HL-60/S4 (cell line): ENCODE results near the gene SETD1B.

ENCODE experiments used
- in situ Hi-C: fragments of 300-500 bp; cut with MboI; formaldehyde crosslinking; loops from 2 replicates; pipeline ENCODE4 v1.14.3; 2022; ENCODE audit warnings: low sequenced_read_pairs

Gene SETD1B

GRCh38 chr12:121822393-121823100 is 18.7 kb downstream of the SETD1B start:
- in situ Hi-C loops, result no loop called here

DNA sequence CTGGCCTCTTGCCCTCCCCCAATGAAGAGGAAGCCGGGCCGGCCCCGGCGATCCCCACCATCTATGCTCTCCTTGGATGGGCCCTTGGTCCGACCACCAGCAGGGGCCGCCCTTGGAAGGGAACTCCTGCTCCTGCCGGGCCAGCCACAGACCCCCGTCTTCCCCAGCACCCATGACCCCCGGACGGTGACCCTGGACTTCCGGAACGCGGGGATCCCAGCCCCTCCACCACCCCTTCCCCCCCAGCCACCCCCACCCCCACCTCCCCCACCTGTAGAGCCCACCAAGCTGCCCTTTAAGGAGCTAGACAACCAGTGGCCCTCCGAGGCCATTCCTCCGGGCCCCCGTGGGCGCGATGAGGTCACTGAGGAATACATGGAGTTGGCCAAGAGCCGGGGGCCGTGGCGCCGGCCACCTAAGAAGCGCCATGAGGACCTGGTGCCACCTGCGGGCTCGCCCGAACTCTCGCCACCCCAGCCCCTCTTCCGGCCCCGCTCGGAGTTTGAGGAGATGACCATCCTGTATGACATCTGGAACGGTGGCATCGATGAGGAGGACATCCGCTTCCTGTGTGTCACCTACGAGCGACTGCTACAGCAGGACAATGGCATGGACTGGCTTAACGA is 19.4 kb downstream of the SETD1B start:
- in situ Hi-C loops, result no loop called here

- in situ Hi-C loops, result no loop called here
Observed at GRCh38 chr12:121823727-121824115, 19.9 kb downstream of the SETD1B start.

GRCh38 chr12:121825041-121825523 is 21.3 kb downstream of the SETD1B start:
- in situ Hi-C loops, result no loop called here

GRCh38 chr12:121826318-121827150 is 22.7 kb downstream of the SETD1B start:
- in situ Hi-C loops, result no loop called here

DNA sequence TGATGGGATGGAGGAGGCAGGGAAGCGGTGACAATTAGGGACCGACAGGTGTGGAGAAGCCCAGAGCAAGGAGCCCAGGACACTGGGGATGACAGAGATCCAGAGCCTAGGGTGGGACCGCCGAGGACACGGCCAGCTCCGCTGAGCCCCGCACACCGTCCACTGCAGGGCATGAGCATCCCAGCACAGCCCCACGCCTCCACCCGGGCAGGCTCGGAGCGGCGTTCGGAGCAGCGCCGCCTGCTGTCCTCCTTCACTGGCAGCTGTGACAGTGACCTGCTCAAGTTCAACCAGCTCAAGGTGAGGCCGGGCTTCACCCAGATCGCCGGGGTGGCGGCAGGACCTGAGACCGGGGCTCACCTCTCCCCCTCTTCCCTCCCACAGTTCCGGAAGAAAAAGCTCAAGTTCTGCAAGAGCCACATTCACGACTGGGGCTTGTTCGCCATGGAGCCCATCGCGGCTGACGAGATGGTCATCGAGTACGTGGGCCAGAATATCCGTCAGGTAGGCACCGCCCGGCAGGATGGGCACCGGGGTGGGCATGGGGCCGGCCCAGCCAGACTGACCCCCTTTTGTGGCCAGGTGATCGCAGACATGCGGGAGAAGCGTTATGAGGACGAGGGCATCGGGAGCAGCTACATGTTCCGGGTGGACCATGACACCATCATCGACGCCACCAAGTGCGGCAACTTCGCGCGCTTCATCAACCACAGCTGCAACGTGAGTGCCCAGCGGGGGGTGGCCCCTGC is 23.7 kb downstream of the SETD1B start:
- in situ Hi-C loops, result no loop called here

- in situ Hi-C loops, result no loop called here
Observed at GRCh38 chr12:121828306-121828705, 24.5 kb downstream of the SETD1B start.

- in situ Hi-C loops, result no loop called here
Observed at GRCh38 chr12:121828826-121829225, 25.0 kb downstream of the SETD1B start.

DNA sequence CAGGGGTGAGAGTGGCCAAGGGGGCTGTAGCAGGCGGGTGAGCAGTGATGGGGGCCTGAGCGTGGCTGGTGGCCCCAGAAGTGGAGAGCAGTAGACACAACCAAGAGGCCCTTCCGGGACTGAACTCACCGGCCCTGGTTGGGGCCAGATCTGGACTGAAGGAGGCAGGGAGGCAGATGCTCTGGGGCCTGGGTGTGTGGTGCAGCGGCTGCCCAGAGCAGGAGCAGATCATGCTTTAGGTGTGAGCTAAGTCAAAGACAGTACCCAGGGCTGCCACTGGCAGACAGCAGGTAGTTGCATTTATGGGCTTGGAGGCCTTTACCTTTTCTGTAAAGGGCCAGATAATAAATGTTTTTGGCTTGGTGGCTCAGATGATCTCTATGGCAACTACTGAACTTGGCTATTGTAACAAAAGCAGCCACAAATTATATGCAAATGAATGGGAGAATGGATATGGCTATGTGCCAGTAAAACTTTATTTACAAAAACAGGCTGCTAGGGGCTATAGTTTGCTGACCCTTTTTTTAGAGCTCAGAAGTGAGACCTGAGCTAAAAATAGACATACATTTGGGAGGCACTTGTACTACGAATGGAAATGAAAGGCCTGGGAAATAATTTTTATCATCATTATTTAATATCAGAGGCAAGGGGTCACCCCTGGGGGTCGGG is 25.6 kb downstream of the SETD1B start:
- in situ Hi-C loops, result no loop called here

DNA sequence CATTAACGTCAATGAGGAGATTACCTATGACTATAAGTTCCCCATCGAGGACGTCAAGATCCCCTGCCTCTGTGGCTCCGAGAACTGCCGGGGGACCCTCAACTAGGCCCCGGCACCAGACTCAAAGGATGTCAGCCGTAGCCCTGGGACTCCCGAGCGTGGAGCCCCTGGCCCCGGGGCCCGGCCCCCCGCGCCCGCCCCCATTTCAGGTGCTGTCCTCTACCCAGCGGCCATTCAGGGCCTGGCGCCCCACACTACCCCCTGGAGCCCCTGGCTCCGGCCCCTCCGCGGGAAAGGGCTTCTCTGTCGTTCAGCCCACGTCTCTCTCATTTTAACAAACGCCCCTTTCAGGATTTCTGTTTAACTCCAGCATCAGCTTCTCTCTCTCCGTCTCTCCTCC is 26.3 kb downstream of the SETD1B start:
- in situ Hi-C loops, result no loop called here

GRCh38 chr12:121830588-121831265 is 26.9 kb downstream of the SETD1B start:
- in situ Hi-C loops, result no loop called here

DNA sequence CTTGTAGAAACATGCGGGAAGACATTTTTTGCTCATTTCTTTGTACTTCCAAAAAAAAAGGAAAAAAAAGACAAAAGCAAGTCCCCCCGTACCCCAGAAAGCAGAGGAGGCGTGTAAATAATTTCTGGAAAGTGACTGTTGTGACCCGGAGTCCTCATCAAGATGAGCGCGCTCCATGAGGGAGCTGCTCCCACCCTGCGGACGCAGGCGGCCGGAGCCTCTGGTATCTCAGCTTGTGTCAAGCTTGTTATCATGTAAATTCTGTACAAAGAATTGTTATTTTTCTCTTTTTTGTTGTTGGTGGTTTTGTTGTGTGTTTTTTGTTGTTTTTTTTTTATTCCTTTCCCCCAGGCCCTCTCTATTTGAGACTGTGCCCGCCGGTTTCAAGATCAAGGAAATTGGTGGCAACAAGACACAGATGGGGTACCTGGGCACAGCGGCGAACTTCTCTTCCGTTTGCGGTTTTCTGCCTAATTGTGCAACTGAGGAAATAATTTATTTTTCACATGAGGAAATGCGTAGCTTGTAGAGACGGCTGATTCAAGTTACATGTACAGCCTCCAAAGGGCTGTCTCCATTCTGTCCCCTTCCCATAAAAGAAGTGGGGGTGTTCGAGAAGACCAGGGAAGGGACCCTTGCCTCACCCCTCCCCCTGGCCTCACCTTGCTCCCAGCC is 27.9 kb downstream of the SETD1B start:
- in situ Hi-C loops, result no loop called here

- in situ Hi-C loops, result no loop called here
Observed at GRCh38 chr12:121837680-121838079, 33.9 kb downstream of the SETD1B start.

DNA sequence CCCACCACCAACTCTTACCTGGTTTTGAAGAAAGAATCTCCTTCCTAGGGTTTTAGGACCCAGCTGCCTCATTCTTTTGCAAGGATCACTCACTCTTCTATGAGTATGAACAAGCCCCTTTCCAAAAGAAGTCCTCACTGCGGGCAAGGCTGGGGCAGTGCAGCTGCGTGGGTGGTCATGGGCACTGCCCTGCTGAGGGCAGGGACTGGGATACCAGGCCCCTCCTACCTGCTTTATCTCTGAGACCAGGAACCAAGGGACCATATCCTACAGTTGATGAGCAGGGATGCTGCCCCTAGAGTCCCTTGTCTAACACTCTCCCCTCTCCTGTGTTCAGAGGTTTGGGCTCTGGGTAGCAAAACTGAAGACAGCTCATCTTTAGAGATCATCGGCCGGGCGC is 34.3 kb downstream of the SETD1B start:
- in situ Hi-C loops, result no loop called here

DNA sequence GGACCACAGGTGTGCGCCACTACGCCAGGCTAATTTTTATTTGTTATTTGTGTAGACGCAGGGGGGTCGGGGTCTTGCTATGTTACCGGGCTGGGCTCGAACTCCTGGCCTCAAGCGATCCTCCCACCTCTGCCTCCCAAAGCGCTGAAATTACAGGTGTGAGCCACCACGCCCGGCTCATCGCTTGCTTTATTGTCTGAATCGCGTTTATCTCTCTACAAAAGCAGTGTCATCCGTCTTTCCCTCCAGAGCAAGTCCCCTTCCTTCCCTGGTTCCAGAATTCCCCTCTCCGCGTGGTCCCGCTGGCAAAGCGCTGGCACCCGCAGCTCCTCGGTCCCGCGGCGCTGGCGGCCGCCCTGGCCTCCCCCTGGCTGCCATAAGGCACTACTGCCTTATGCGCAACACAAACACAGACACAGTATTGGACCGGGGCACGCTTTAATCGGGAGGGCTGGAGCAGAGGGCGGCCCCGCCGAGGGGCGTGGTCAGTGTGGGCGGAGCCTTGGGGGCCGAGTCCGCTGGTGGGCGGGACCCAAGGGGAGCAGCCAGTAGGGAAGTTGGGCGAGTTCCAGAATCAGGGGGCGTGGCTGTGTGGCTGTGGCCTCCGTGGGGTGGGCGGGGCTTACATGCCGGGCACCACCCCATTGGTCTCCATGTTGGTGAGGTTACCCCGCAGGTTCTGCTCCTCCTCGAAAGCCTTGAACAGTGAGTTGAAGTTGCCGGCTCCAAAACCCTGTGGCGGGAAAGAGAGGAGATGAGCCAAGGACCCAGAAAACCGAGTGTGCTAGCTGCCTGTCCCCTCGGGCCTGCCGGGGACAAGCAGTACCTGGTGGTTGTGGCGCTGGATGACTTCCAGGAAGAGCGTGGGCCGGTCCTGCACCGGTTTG is 35.5 kb downstream of the SETD1B start:
- in situ Hi-C loops, result no loop called here

DNA sequence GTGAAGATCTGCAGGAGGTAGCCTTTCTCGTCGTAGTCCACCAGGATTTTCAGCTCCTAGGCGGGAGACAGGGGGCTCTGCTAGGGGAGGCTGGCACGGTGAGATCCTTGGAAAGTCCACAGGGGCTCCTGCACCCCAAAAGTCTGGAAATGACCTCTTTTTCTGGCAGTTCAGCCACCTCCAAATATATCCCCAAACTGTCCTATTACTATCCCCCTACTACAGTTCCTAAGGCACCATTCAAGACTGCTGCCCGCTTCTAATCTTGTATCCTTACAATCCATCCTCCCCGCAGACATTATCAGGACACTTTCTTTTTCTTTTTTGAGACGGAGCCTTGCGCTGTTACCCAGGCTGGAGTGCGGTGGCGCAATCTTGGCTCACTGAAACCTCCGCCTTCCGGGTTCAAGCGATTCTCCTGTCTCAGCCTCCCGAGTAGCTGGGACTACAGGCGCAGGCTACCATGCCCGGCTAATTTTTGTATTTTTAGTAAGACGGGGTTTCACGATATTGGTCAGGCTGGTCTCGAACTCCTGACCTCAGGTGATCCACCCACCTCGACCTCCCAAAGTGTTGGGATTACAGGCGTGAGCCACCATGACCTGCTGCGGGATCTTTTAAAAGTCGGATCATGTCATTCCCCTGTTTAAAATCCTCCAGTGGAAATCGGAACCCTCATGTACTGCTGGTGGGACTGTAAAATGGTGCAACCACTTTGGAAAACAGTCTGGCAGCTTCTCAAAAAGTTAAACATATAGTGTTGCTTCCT is 36.4 kb downstream of the SETD1B start:
- in situ Hi-C loops, result no loop called here

DNA sequence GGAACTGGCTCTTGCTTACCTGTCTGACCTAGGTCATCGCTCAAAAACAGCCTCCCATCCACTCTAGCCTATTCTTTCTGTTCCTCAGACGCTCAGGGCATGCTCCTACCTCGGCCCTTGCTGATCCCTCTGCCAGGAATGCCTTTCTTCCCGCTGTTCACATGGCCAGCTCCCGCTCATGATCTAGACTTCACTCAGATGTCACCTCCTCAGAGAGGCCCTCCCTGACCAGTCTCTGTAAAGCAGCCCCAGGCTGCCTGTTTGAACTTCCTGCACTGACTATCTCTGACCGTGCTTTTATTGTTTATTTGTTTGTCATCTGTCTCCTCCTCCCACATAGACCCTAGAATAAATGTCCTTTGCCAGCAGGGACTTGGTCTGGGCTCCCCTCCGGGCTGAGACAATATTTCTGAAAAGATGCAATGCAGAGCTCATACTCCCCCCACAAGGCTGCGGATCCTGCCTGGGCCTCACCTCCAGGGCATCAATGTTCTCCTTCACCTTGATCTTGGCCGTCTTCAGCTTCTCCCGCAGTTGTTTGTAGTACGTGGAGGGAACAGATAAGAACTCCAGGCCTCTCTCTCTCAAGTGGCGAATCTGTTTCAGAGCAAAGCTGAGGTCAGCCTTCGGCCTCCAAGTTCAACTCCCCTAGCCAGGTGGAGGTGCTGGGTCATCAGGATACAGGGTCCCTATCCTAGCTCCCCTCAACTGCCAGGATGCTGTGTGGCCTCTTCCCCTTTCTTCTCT is 39.6 kb downstream of the SETD1B start:
- in situ Hi-C loops, result no loop called here
